Brain microvascular endothelial cell (primary cell): Measurements from ENCODE around the gene CAGE1.

Experiments
- DNase-seq: peaks from one replicate; pipeline ENCODE4 v3.0.0-alpha.2; 2020
- H3K27ac ChIP-seq: fragments of 250-450 bp; sonication (Bioruptor Pico); 2 replicates; pipeline ENCODE4 v1.5.1; 2020; ENCODE audit warnings: mild to moderate bottlenecking, moderate library complexity
- H3K27me3 ChIP-seq: fragments of 250-450 bp; sonication (Bioruptor Pico); replicated peaks from 2 replicates; pipeline ENCODE4 v1.5.1; 2020; ENCODE audit warnings: mild to moderate bottlenecking
- H3K36me3 ChIP-seq: fragments of 250-450 bp; sonication (Bioruptor Pico); replicated peaks from 2 replicates; pipeline ENCODE4 v1.5.1; 2020; ENCODE audit warnings: mild to moderate bottlenecking
- H3K4me3 ChIP-seq: 2 replicates; pipeline ENCODE4 v1.5.1; 2011; ENCODE audit warnings: low read depth, mild to moderate bottlenecking, control low read depth, low read length, moderate library complexity
- in situ Hi-C: cut with HindIII; loops from 2 replicates; pipeline ENCODE4 v1.10.0; 2017; ENCODE audit warnings: low sequenced_read_pairs, low pct_ligation_motif_present
- TF ChIP-seq, protein P1 (sequence below): IDR thresholded peaks from 2 replicates; pipeline ENCODE4 v1.5.1; 2011; ENCODE audit warnings: low read depth, mild to moderate bottlenecking, moderate library complexity, low read length, control low read depth, inconsistent platforms; ENCODE audit errors: missing control alignments

CAGE1 gene

DNA sequence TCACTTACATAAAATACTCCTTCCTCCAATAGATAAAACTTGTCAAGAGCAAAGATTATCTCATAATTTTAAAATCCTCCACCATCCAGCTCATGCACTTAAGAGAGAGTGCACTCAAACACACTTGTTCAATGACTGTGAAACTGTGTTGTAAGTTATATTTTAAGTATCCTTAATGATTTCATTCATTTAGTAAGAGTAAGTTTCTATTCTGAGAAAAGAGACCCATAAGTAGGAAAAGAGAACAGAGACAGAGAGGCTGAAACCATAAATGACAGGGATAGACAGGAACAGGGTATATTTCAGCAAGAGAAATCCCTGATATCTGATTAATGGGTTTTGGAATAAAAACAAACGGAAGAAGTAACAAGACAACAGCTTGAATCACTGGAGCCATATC is 84.7 kb downstream of the CAGE1 start:
- TF ChIP-seq, protein P1, sequence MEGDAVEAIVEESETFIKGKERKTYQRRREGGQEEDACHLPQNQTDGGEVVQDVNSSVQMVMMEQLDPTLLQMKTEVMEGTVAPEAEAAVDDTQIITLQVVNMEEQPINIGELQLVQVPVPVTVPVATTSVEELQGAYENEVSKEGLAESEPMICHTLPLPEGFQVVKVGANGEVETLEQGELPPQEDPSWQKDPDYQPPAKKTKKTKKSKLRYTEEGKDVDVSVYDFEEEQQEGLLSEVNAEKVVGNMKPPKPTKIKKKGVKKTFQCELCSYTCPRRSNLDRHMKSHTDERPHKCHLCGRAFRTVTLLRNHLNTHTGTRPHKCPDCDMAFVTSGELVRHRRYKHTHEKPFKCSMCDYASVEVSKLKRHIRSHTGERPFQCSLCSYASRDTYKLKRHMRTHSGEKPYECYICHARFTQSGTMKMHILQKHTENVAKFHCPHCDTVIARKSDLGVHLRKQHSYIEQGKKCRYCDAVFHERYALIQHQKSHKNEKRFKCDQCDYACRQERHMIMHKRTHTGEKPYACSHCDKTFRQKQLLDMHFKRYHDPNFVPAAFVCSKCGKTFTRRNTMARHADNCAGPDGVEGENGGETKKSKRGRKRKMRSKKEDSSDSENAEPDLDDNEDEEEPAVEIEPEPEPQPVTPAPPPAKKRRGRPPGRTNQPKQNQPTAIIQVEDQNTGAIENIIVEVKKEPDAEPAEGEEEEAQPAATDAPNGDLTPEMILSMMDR, result no peak
- in situ Hi-C loops, result no loop called here
- Histone ChIP-seq H3K27ac (no peak overlapping the region), H3K36me3 (peaks cover 80% of the 10 kb centered on the region), H3K4me3 (no peak overlapping the region), H3K27me3 (no peaks in the 10 kb centered on the region)
- DNase-seq, result no peak

DNA sequence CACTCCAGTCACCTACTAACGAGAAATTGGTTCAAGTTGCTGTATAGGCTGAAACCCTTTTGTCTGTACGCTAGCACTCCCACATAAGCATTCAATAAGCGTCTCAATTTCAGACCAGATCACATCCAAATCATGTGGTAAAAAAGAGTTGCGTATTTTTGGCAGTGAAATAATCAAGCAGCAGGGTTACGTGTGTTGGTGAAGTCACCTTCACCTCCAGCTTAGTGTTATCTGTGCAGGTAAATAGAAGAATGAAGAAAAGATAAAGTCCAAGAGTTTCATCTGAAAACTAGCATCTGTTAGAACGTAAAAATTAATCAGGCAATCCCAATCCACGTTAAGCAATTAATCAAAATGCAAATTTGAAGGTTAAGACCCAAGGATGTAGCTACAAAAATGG is 87.8 kb downstream of the CAGE1 start:
- H3K27me3 ChIP-seq, result no peaks in the 10 kb centered on the region
- peaks cover 77% of the 10 kb centered on the region for H3K36me3 ChIP-seq
- TF ChIP-seq, protein P1, result no peak
- H3K27ac ChIP-seq, result no peak overlapping the region
- in situ Hi-C loops, result no loop called here
- H3K4me3 ChIP-seq, result no peak overlapping the region
- no peak for DNase-seq

DNA sequence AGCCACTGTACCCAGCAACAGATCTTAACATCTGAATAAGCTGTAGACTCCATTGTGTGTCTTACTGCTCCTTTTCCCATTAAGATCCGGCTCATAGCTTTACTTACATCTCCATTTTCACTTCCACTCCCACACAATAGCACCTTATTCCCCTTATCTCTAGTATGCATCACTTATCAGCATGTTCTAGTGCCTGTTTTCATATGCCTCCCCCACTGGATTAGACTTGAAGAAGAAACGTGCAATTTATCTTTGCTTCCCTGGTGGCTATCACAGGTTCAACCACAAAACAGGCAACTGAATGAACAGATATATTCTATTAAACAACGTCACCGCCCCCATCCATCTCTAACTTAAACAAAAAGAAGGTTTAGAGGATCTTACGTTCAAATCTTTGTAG is 88.6 kb downstream of the CAGE1 start:
- peaks cover 76% of the 10 kb centered on the region for H3K36me3 ChIP-seq
- in situ Hi-C loops, result no loop called here
- TF ChIP-seq, protein P1, result no peak
- H3K27me3 ChIP-seq, result no peaks in the 10 kb centered on the region
- DNase-seq, result no peak
- no peak overlapping the region for H3K4me3 ChIP-seq
- no peak overlapping the region for H3K27ac ChIP-seq

DNA sequence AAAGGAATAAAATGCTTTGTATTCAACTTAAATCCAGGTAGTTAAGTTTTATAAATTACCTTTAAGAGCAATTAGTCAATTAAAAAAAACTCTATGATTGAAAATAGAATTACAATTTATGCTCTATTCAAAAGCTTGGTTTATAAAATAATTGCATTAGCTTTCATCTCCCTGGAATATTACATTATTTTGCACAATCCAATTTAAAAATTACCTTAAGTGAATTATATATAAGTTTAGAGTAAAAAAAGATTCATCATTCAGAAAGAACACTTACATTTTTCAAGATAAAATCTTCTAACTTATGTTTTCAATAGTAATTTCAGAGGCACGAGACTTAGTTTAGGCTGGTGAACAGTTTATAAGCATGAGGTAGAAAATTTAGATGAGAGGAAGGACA is 91.4 kb downstream of the CAGE1 start:
- H3K4me3 ChIP-seq, result no peak overlapping the region
- no peak overlapping the region for H3K27ac ChIP-seq
- TF ChIP-seq, protein P1, result no peak
- DNase-seq, result no peak
- H3K36me3 ChIP-seq, result peaks cover 61% of the 10 kb centered on the region
- in situ Hi-C loops, result loop anchor here (25.0 kb wide), 1 partner anchor 314 kb away; no protein-coding TSS in a partner anchor
- no peaks in the 10 kb centered on the region for H3K27me3 ChIP-seq

DNA sequence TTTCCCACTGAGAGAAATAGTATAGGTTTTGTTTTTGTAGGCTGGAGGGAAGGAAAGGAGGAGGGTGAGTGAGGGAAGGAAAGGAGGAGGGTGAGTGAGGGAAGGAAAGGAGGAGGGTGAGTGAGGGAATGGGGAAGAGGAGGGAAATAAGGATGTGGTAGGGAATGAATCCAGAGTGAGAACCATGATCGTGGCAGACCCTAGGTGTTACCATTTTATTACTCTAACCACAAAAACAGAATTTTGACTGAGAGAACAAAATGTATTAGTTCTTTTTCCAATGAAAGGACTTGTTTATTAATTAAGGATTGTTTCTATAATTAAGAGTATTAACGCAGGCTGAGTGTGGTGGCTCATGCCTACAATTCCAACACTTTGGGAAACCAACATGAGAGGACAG is 92.9 kb downstream of the CAGE1 start:
- in situ Hi-C loops, result loop anchor here (25.0 kb wide), 1 partner anchor 316 kb away; no protein-coding TSS in a partner anchor
- no peak for DNase-seq
- TF ChIP-seq, protein P1, result no peak
- peaks cover 61% of the 10 kb centered on the region for H3K36me3 ChIP-seq
- no peak overlapping the region for H3K4me3 ChIP-seq
- H3K27me3 ChIP-seq, result no peaks in the 10 kb centered on the region
- H3K27ac ChIP-seq, result no peak overlapping the region

DNA sequence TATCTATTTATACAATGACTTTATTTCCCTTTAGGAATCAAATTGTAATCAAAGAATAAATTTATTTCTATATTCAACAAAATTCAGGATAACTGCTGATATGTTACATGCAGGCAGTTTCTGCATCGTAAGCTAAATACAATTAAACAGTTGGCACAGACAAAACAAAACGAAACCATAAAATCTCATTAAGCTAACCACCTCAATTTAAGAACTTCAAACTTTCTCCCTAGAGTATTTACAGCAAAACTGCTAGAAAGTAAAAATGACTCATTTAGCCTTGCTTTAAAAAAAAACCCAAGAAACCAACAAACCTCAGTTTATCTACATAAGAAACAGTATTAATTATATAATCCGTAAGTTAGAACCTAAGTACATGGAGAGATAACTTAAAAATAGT is 93.6 kb downstream of the CAGE1 start:
- H3K36me3 ChIP-seq, result peaks cover 58% of the 10 kb centered on the region
- DNase-seq, result no peak
- no peak overlapping the region for H3K4me3 ChIP-seq
- no peak overlapping the region for H3K27ac ChIP-seq
- TF ChIP-seq, protein P1, result no peak
- no peaks in the 10 kb centered on the region for H3K27me3 ChIP-seq
- in situ Hi-C loops, result loop anchor here (25.0 kb wide), 1 partner anchor 316 kb away; no protein-coding TSS in a partner anchor
